HL-60 (cell line): Measurements from ENCODE around the gene UBA5.

ENCODE experiments used
- CTCF ChIP-seq: IDR thresholded peaks from one replicate; pipeline ENCODE4 v1.5.1; 2011; ENCODE audit warnings: low read length, control low read depth, inconsistent platforms; ENCODE audit not compliant: insufficient read depth
- GABPA ChIP-seq: IDR thresholded peaks from 2 replicates; pipeline ENCODE4 v1.6.1; 2012; ENCODE audit warnings: low read depth
- POLR2AphosphoS5 ChIP-seq: IDR thresholded peaks from 2 replicates; pipeline ENCODE4 v1.6.1; 2012; ENCODE audit warnings: low read depth
- TF ChIP-seq, protein P1 (sequence below): IDR thresholded peaks from 2 replicates; pipeline ENCODE4 v1.6.1; 2012; ENCODE audit warnings: low read depth; ENCODE audit not compliant: insufficient replicate concordance

- TF ChIP-seq CTCF (no peak), POLR2AphosphoS5 (no peak), GABPA (no peak)
- TF ChIP-seq, protein P1, sequence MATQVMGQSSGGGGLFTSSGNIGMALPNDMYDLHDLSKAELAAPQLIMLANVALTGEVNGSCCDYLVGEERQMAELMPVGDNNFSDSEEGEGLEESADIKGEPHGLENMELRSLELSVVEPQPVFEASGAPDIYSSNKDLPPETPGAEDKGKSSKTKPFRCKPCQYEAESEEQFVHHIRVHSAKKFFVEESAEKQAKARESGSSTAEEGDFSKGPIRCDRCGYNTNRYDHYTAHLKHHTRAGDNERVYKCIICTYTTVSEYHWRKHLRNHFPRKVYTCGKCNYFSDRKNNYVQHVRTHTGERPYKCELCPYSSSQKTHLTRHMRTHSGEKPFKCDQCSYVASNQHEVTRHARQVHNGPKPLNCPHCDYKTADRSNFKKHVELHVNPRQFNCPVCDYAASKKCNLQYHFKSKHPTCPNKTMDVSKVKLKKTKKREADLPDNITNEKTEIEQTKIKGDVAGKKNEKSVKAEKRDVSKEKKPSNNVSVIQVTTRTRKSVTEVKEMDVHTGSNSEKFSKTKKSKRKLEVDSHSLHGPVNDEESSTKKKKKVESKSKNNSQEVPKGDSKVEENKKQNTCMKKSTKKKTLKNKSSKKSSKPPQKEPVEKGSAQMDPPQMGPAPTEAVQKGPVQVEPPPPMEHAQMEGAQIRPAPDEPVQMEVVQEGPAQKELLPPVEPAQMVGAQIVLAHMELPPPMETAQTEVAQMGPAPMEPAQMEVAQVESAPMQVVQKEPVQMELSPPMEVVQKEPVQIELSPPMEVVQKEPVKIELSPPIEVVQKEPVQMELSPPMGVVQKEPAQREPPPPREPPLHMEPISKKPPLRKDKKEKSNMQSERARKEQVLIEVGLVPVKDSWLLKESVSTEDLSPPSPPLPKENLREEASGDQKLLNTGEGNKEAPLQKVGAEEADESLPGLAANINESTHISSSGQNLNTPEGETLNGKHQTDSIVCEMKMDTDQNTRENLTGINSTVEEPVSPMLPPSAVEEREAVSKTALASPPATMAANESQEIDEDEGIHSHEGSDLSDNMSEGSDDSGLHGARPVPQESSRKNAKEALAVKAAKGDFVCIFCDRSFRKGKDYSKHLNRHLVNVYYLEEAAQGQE, result no peak
Measured at GRCh38 chr3:132695422-132695821, 35.3 kb downstream of the UBA5 start.
